CD4-positive, CD25-positive, alpha-beta regulatory T cell (primary cell): ENCODE results near the gene TMEM19. TPM values are rescaled to one million over a fixed set of nuclear protein-coding genes. Genes with fewer than 3 reads are reported as not detected.

ENCODE experiments used
- ATAC-seq, 2 donors: fragments of 150-1000 bp; cut with Tn5 transposase; one replicate each; pipeline ENCODE4 v1.10.0; 2021; ENCODE audit warnings: low read depth in 2 of 2, moderate number of reproducible peaks in 2 of 2, moderate library complexity in 1 of 2
- DNase-seq, 3 donors: peaks; one replicate each; pipeline versions ENCODE4 v3.0.0 to v3.0.0-alpha.2; 2012 to 2022; ENCODE audit warnings: mixed read lengths in 1 of 3
- H3K27ac ChIP-seq: one replicate; pipeline ENCODE4 v1.7.0; 2013; ENCODE audit warnings: mild to moderate bottlenecking, low read length; ENCODE audit not compliant: insufficient read depth, poor library complexity, severe bottlenecking
- H3K27me3 ChIP-seq: one replicate; pipeline ENCODE4 v1.7.0; 2013; ENCODE audit warnings: low read length; ENCODE audit not compliant: control insufficient read depth, insufficient read depth
- H3K36me3 ChIP-seq: one replicate; pipeline ENCODE4 v1.7.0; 2013; ENCODE audit warnings: mild to moderate bottlenecking, low read length, moderate library complexity; ENCODE audit not compliant: control insufficient read depth, insufficient read depth
- H3K4me1 ChIP-seq: 2 replicates; pipeline ENCODE4 v1.7.0; 2013; ENCODE audit warnings: mild to moderate bottlenecking, low read length; ENCODE audit not compliant: insufficient read depth, control insufficient read depth, poor library complexity, severe bottlenecking
- H3K4me3 ChIP-seq: one replicate; pipeline ENCODE4 v1.7.0; 2013; ENCODE audit warnings: low read depth, mild to moderate bottlenecking, low read length, moderate library complexity
- H3K9me3 ChIP-seq, 2 experiments: 1 replicate in 1 of 2; 2 replicates in 1 of 2; pipeline ENCODE4 v1.7.0; 2013; ENCODE audit warnings: low read length in 2 of 2, mild to moderate bottlenecking in 1 of 2, moderate library complexity in 1 of 2; ENCODE audit not compliant: control insufficient read depth in 2 of 2
- H3K27ac Mint-ChIP-seq, 3 donors: one replicate each; pipeline ENCODE4 v1.8.0; 2020 to 2022; ENCODE audit warnings: mild to moderate bottlenecking in 3 of 3, mixed read lengths in 3 of 3, moderate library complexity in 2 of 3
- H3K27me3 Mint-ChIP-seq: one replicate; pipeline ENCODE4 v1.8.0; 2022; ENCODE audit warnings: mild to moderate bottlenecking, mixed read lengths
- H3K36me3 Mint-ChIP-seq: one replicate; pipeline ENCODE4 v1.8.0; 2020; ENCODE audit warnings: mixed read lengths
- H3K4me1 Mint-ChIP-seq, 4 donors: one replicate each; pipeline ENCODE4 v1.8.0; 2020 to 2022; ENCODE audit warnings: mixed read lengths in 4 of 4, mild to moderate bottlenecking in 1 of 4
- H3K4me3 Mint-ChIP-seq, 4 donors: one replicate each; pipeline ENCODE4 v1.8.0; 2020 to 2022; ENCODE audit warnings: mild to moderate bottlenecking in 4 of 4, mixed read lengths in 4 of 4, moderate library complexity in 3 of 4
- H3K9me3 Mint-ChIP-seq, 7 donors: one replicate each; pipeline ENCODE4 v1.8.0; 2020 to 2022; ENCODE audit warnings: mixed read lengths in 7 of 7, mild to moderate bottlenecking in 3 of 7, moderate library complexity in 2 of 7
- polyA plus RNA-seq, 4 donors: library from polyadenylated mRNA; unstranded; fragments of 300-500 nt; fragmentation: Illumina TruSeq; gene quantifications; one replicate each; pipeline ENCODE4 v1.2.3, GENCODE V29; 2021
- total RNA-seq: library from RNA; stranded (reverse); gene quantifications from one replicate; pipeline ENCODE4 v1.2.3, GENCODE V29; 2022

Gene TMEM19
- total and polyA plus RNA-seq, 5 donors from 2014 or later: 10.8 to 33.3 (median 24.7) TPM

- Mint-ChIP-seq H3K27ac (no peak overlapping the region), H3K36me3 (no peaks in the 10 kb centered on the region), H3K27me3 (peaks cover 4% of the 10 kb centered on the region), H3K4me1 (no peaks in the 10 kb centered on the region), H3K4me3 (no peak overlapping the region), H3K9me3 (peaks cover 0 to 12% (median 4%) of the 10 kb centered on the region in 7 donors)
- Histone ChIP-seq H3K4me3 (no peak overlapping the region), H3K36me3 (no peaks in the 10 kb centered on the region), H3K9me3 (peaks cover 0 to 4% of the 10 kb centered on the region in 2 experiments), H3K27ac (no peak overlapping the region), H3K4me1 (no peaks in the 10 kb centered on the region), H3K27me3 (no peaks in the 10 kb centered on the region)
- DNase-seq (no peak), ATAC-seq (no peak)
Observed at GRCh38 chr12:71719647-71720370, 33.9 kb downstream of the TMEM19 start.

- Histone ChIP-seq H3K9me3 (no peaks in the 10 kb centered on the region), H3K4me3 (no peak overlapping the region), H3K27ac (no peak overlapping the region), H3K27me3 (peaks cover 5% of the 10 kb centered on the region), H3K36me3 (no peaks in the 10 kb centered on the region), H3K4me1 (no peaks in the 10 kb centered on the region)
- Mint-ChIP-seq H3K27me3 (peaks cover 10% of the 10 kb centered on the region), H3K4me1 (no peaks in the 10 kb centered on the region), H3K27ac (no peak overlapping the region), H3K36me3 (no peaks in the 10 kb centered on the region), H3K9me3 (no peaks in the 10 kb centered on the region), H3K4me3 (no peak overlapping the region)
- ATAC-seq: no peak
- no peak for DNase-seq
Observed at GRCh38 chr12:71721783-71722505, 36.1 kb downstream of the TMEM19 start.

GRCh38 chr12:71725011-71725410 lies 39.1 kb downstream of the TMEM19 start:
- H3K36me3 Mint-ChIP-seq: no peaks in the 10 kb centered on the region
- H3K27me3 Mint-ChIP-seq: peaks cover 6% of the 10 kb centered on the region
- Histone ChIP-seq H3K27me3 (peaks cover 5% of the 10 kb centered on the region), H3K9me3 (no peaks in the 10 kb centered on the region), H3K36me3 (no peaks in the 10 kb centered on the region), H3K4me3 (no peak overlapping the region), H3K27ac (no peak overlapping the region), H3K4me1 (no peaks in the 10 kb centered on the region)
- DNase-seq (no peak), ATAC-seq (no peak)
- no peaks in the 10 kb centered on the region for H3K9me3 Mint-ChIP-seq
- no peak overlapping the region for H3K4me3 Mint-ChIP-seq
- no peak overlapping the region for H3K27ac Mint-ChIP-seq
- no peaks in the 10 kb centered on the region for H3K4me1 Mint-ChIP-seq

GRCh38 chr12:71726548-71726947 lies 40.7 kb downstream of the TMEM19 start:
- Histone ChIP-seq H3K36me3 (no peaks in the 10 kb centered on the region), H3K27me3 (peaks cover 5% of the 10 kb centered on the region), H3K4me3 (no peak overlapping the region), H3K4me1 (no peaks in the 10 kb centered on the region), H3K27ac (no peak overlapping the region), H3K9me3 (no peaks in the 10 kb centered on the region)
- no peaks in the 10 kb centered on the region for H3K36me3 Mint-ChIP-seq
- DNase-seq: no peak
- peaks cover 6% of the 10 kb centered on the region for H3K27me3 Mint-ChIP-seq
- no peaks in the 10 kb centered on the region for H3K9me3 Mint-ChIP-seq
- no peak overlapping the region for H3K4me3 Mint-ChIP-seq
- no peak for ATAC-seq
- H3K27ac Mint-ChIP-seq: peak overlapping the region in 1 of 3 donors; percentile 49
- no peaks in the 10 kb centered on the region for H3K4me1 Mint-ChIP-seq

- H3K4me3 Mint-ChIP-seq: no peak overlapping the region
- no peaks in the 10 kb centered on the region for H3K36me3 Mint-ChIP-seq
- no peak overlapping the region for H3K27ac ChIP-seq
- no peak for ATAC-seq
- no peak for DNase-seq
- no peak overlapping the region for H3K27ac Mint-ChIP-seq
- H3K27me3 Mint-ChIP-seq: peaks cover 6% of the 10 kb centered on the region
- H3K4me1 Mint-ChIP-seq: no peaks in the 10 kb centered on the region
- no peaks in the 10 kb centered on the region for H3K4me1 ChIP-seq
- H3K27me3 ChIP-seq: peaks cover 5% of the 10 kb centered on the region
- H3K4me3 ChIP-seq: no peak overlapping the region
- no peaks in the 10 kb centered on the region for H3K36me3 ChIP-seq
- H3K9me3 ChIP-seq: no peaks in the 10 kb centered on the region
- no peaks in the 10 kb centered on the region for H3K9me3 Mint-ChIP-seq
Observed at GRCh38 chr12:71727958-71728357, 42.1 kb downstream of the TMEM19 start.

GRCh38 chr12:71730936-71731335 lies 45.1 kb downstream of the TMEM19 start:
- H3K27me3 Mint-ChIP-seq: no peaks in the 10 kb centered on the region
- Histone ChIP-seq H3K9me3 (no peaks in the 10 kb centered on the region), H3K27ac (no peak overlapping the region), H3K36me3 (no peaks in the 10 kb centered on the region), H3K4me3 (no peak overlapping the region), H3K4me1 (no peaks in the 10 kb centered on the region), H3K27me3 (no peaks in the 10 kb centered on the region)
- peaks cover 0 to 2% (median 0%) of the 10 kb centered on the region in 4 donors for H3K4me1 Mint-ChIP-seq
- no peak for DNase-seq
- H3K9me3 Mint-ChIP-seq: no peaks in the 10 kb centered on the region
- no peak for ATAC-seq
- no peak overlapping the region for H3K4me3 Mint-ChIP-seq
- H3K27ac Mint-ChIP-seq: peak overlapping the region in 1 of 3 donors; percentile 88
- H3K36me3 Mint-ChIP-seq: no peaks in the 10 kb centered on the region

- Histone ChIP-seq H3K9me3 (no peaks in the 10 kb centered on the region), H3K36me3 (no peaks in the 10 kb centered on the region), H3K27ac (no peak overlapping the region), H3K27me3 (no peaks in the 10 kb centered on the region), H3K4me1 (no peaks in the 10 kb centered on the region), H3K4me3 (no peak overlapping the region)
- no peak overlapping the region for H3K27ac Mint-ChIP-seq
- H3K27me3 Mint-ChIP-seq: no peaks in the 10 kb centered on the region
- H3K36me3 Mint-ChIP-seq: no peaks in the 10 kb centered on the region
- H3K4me1 Mint-ChIP-seq: peaks cover 0 to 2% (median 0%) of the 10 kb centered on the region in 4 donors
- no peaks in the 10 kb centered on the region for H3K9me3 Mint-ChIP-seq
- ATAC-seq: peak in 1 of 2 donors; percentile 37
- H3K4me3 Mint-ChIP-seq: no peak overlapping the region
- no peak for DNase-seq
Observed at GRCh38 chr12:71731439-71732356, 45.8 kb downstream of the TMEM19 start.
